Measurements from ENCODE around the gene SOX13.

The SOX13 gene

GRCh38 chr1:204072931-204073836 lies at the start of gene SOX13:
TSS of gene SOX13 (plus strand) at chr1:204073115. CDS start at chr1:204112916, 39,801 bp downstream.
- Histone ChIP-seq H3K9me3 (ENCODE audit: insufficient read depth, low read length) (0 out of 2 replicates have a peak, but pooled peaks cover 5% of the 10 kb centered on the region), H3K4me1 (ENCODE audit: insufficient read depth, insufficient read length) (peaks cover 13% of the 10 kb centered on the region), H3K4me3 (ENCODE audit: insufficient read length, low read depth) (peak within 1 kb of the TSS; percentile 98), H3K9ac (ENCODE audit: insufficient read length, low read depth) (peak within 1 kb of the TSS; percentile 99), H3K27me3 (ENCODE audit: insufficient read depth, insufficient read length) (peaks cover 26% of the 10 kb centered on the region), H3K36me3 (ENCODE audit: insufficient read depth, insufficient read length, low read length) (peaks cover 7% of the 10 kb centered on the region)
- DNase-seq (ENCODE audit: low read depth, low spot score), result peak; percentile 95
- no peak for TF ChIP-seq SUZ12 (IDR thresholded peaks at IDR 0.05; ENCODE audit: extremely low read depth, insufficient read depth, insufficient read length)
- no peak for TF ChIP-seq ZNF274 (IDR thresholded peaks at IDR 0.05; ENCODE audit: low read depth, low read length)
- no peak for TF ChIP-seq YY1 (IDR thresholded peaks at IDR 0.05; ENCODE audit: insufficient read depth, insufficient read length)

DNA sequence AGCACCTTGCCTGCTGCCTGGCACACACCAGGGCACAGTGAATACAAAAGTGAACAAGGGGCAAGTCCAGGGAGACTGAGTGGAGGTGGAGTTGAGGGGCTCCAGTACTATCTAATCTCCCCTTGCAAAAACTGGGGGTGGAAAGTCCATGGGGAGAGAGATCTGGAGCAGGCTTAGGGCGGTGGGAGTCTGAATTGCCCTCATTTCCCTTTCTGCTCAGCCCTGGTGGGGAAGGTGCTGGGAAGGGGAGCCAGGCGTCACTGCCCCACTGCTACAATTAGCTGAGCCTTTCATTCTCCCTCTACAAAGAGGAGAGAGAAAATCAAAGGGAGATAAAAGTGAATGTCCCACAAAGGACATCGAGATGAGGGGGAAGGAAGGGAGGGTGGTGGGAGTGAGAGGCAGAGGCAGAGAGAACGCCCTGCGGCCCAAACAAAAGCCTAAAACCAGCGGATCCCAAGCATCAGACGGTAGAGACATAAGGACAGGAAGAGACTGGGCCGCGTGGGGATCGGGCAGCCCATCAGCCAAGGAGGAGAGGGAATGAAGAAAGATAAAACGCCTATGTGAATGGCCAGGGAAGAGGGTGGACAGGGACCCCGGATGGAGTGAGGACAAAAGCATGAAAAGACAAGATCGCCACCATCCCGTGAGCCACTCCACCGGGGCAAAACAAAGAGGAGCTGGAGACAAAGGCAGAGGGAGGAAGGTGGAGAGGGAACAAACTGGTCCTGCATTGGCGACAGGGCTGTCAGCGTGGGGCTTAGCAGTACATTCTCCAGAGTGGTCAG lies 46.8 kb upstream of the SOX13 start:
- Histone ChIP-seq H3K9ac (ENCODE audit: insufficient read length, low read depth) (no peak overlapping the region), H3K27me3 (ENCODE audit: insufficient read depth, insufficient read length) (no peaks in the 10 kb centered on the region), H3K36me3 (ENCODE audit: insufficient read depth, insufficient read length, low read length) (no peaks in the 10 kb centered on the region), H3K4me1 (ENCODE audit: insufficient read depth, insufficient read length) (peaks cover 10% of the 10 kb centered on the region), H3K9me3 (ENCODE audit: insufficient read depth, low read length) (no peaks in the 10 kb centered on the region), H3K4me3 (ENCODE audit: insufficient read length, low read depth) (no peak overlapping the region)
- no peak for DNase-seq (ENCODE audit: low read depth, low spot score)
- TF ChIP-seq YY1 (IDR thresholded peaks at IDR 0.05; ENCODE audit: insufficient read depth, insufficient read length) (no peak), SUZ12 (IDR thresholded peaks at IDR 0.05; ENCODE audit: extremely low read depth, insufficient read depth, insufficient read length) (no peak), ZNF274 (IDR thresholded peaks at IDR 0.05; ENCODE audit: low read depth, low read length) (no peak)

DNA sequence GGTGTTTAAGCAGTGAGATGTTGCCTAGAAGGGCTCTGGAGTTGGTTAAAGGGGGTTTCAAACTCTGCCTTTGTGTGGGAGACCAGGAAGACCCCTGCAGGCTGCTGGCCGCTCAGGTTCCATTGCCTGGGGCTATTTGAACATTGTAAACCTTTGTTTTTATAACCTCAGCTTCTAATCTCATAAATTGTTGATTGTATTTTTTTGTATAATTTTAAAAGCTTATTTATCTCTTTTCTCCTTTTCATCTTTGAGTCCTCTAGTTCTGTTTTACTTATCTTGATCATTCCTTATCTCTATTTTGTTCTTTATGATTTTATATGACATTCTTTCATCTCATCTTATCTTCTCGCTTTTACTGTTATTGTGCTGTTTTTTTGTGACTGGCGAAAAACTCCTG lies 45.5 kb upstream of the SOX13 start:
- no peaks in the 10 kb centered on the region for H3K27me3 ChIP-seq (ENCODE audit: insufficient read depth, insufficient read length)
- TF ChIP-seq YY1 (IDR thresholded peaks at IDR 0.05; ENCODE audit: insufficient read depth, insufficient read length) (no peak), ZNF274 (IDR thresholded peaks at IDR 0.05; ENCODE audit: low read depth, low read length) (no peak), SUZ12 (IDR thresholded peaks at IDR 0.05; ENCODE audit: extremely low read depth, insufficient read depth, insufficient read length) (no peak)
- no peak for DNase-seq (ENCODE audit: low read depth, low spot score)
- no peak overlapping the region for H3K4me3 ChIP-seq (ENCODE audit: insufficient read length, low read depth)
- H3K4me1 ChIP-seq (ENCODE audit: insufficient read depth, insufficient read length), result peaks cover 18% of the 10 kb centered on the region
- no peaks in the 10 kb centered on the region for H3K36me3 ChIP-seq (ENCODE audit: insufficient read depth, insufficient read length, low read length)
- no peak overlapping the region for H3K9ac ChIP-seq (ENCODE audit: insufficient read length, low read depth)
- H3K9me3 ChIP-seq (ENCODE audit: insufficient read depth, low read length), result no peaks in the 10 kb centered on the region

DNA sequence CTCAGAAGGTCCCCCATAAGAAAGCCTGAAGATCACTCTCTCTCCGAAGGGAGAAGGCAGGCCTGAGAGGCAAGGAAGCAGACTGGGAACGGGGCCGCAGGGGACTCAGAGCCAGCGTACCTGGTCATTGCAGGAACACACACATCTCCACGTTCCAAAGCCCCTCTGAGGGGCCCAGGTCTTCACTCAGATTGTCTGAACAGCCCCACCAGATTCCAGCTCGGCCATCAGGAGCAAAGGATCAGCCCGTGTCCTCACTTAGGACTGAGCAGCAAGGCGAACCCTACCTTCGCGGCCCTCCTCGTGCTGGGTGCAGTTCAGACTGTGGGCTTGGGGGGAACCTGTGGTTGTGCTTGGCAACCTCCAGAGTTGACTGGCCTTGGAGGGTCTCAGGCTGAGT lies 43.9 kb upstream of the SOX13 start:
- Histone ChIP-seq H3K4me3 (ENCODE audit: insufficient read length, low read depth) (no peak overlapping the region), H3K27me3 (ENCODE audit: insufficient read depth, insufficient read length) (no peaks in the 10 kb centered on the region), H3K4me1 (ENCODE audit: insufficient read depth, insufficient read length) (peaks cover 23% of the 10 kb centered on the region), H3K9ac (ENCODE audit: insufficient read length, low read depth) (no peak overlapping the region), H3K36me3 (ENCODE audit: insufficient read depth, insufficient read length, low read length) (no peaks in the 10 kb centered on the region), H3K9me3 (ENCODE audit: insufficient read depth, low read length) (no peaks in the 10 kb centered on the region)
- DNase-seq (ENCODE audit: low read depth, low spot score), result no peak
- TF ChIP-seq SUZ12 (IDR thresholded peaks at IDR 0.05; ENCODE audit: extremely low read depth, insufficient read depth, insufficient read length), result no peak
- TF ChIP-seq YY1 (IDR thresholded peaks at IDR 0.05; ENCODE audit: insufficient read depth, insufficient read length), result no peak
- no peak for TF ChIP-seq ZNF274 (IDR thresholded peaks at IDR 0.05; ENCODE audit: low read depth, low read length)

- no peak for DNase-seq (ENCODE audit: low read depth, low spot score)
- Histone ChIP-seq H3K36me3 (ENCODE audit: insufficient read depth, insufficient read length, low read length) (no peaks in the 10 kb centered on the region), H3K9me3 (ENCODE audit: insufficient read depth, low read length) (no peaks in the 10 kb centered on the region), H3K9ac (ENCODE audit: insufficient read length, low read depth) (no peak overlapping the region), H3K4me1 (ENCODE audit: insufficient read depth, insufficient read length) (peaks cover 23% of the 10 kb centered on the region), H3K27me3 (ENCODE audit: insufficient read depth, insufficient read length) (no peaks in the 10 kb centered on the region), H3K4me3 (ENCODE audit: insufficient read length, low read depth) (no peak overlapping the region)
- TF ChIP-seq SUZ12 (IDR thresholded peaks at IDR 0.05; ENCODE audit: extremely low read depth, insufficient read depth, insufficient read length) (no peak), YY1 (IDR thresholded peaks at IDR 0.05; ENCODE audit: insufficient read depth, insufficient read length) (no peak), ZNF274 (IDR thresholded peaks at IDR 0.05; ENCODE audit: low read depth, low read length) (no peak)
Observed at GRCh38 chr1:204031098-204031710, 41.7 kb upstream of the SOX13 start.

DNA sequence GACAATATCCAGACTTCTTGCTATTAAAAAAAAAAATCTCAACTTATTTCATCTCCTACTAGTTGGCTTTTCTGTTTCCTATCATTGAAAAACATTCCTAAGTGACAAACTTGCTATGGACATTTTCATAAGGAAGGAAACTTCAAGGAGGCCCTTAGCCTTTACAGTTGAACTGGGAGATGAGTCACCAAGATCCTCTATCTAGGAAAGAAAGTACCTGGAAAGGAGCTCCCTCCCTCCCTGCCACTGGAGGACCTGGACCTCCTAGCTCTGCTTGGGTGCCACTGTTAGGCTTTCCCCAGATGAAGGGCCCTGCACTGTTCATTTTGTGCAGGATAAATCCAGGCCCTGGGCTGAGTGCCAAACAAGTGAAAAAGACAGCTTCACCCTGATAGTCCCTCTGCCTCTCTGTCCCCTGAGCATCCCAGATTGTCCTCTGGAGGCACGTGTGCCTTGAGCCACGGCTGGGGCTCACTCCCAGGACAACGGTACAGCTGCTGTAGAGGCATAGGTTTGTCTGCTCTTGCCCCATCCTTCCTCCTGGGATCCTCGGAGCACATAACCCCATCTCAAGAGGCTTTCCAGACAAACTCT lies 40.2 kb upstream of the SOX13 start:
- TF ChIP-seq SUZ12 (IDR thresholded peaks at IDR 0.05; ENCODE audit: extremely low read depth, insufficient read depth, insufficient read length) (no peak), ZNF274 (IDR thresholded peaks at IDR 0.05; ENCODE audit: low read depth, low read length) (no peak), YY1 (IDR thresholded peaks at IDR 0.05; ENCODE audit: insufficient read depth, insufficient read length) (no peak)
- Histone ChIP-seq H3K4me3 (ENCODE audit: insufficient read length, low read depth) (no peak overlapping the region), H3K27me3 (ENCODE audit: insufficient read depth, insufficient read length) (no peaks in the 10 kb centered on the region), H3K36me3 (ENCODE audit: insufficient read depth, insufficient read length, low read length) (no peaks in the 10 kb centered on the region), H3K9me3 (ENCODE audit: insufficient read depth, low read length) (no peaks in the 10 kb centered on the region), H3K9ac (ENCODE audit: insufficient read length, low read depth) (no peak overlapping the region), H3K4me1 (ENCODE audit: insufficient read depth, insufficient read length) (peaks cover 27% of the 10 kb centered on the region)
- DNase-seq (ENCODE audit: low read depth, low spot score), result no peak
